Left renal pelvis (tissue), 4 donors: Measurements from ENCODE around the gene LDLR. TPM values are rescaled to one million over a fixed set of nuclear protein-coding genes. Genes with fewer than 3 reads are reported as not detected.

Experiments used
- DNase-seq, 4 donors: peaks; one replicate each; pipeline ENCODE4 v3.0.0-alpha.2; 2013; ENCODE audit warnings: low read depth in 4 of 4, low spot score in 3 of 4
- polyA plus RNA-seq, 4 donors: library from polyadenylated mRNA; unstranded; fragments of 120-200 nt; gene quantifications; one replicate each; pipeline ENCODE4 v1.2.1, GENCODE V29; 2013; ENCODE audit not compliant: insufficient read length in 4 of 4

The LDLR gene
- polyA plus RNA-seq: 10 to 100 TPM; 17.9 to 26.9 (median 25.0) TPM

- DNase-seq: peak; percentile 74 to 85 (median 76)
Measured at GRCh38 chr19:11089254-11090013, at the start of gene LDLR. TSS of gene LDLR (plus strand) at chr19:11089463. CDS start at chr19:11089549, 86 bp downstream.

- no peak for DNase-seq
Measured at GRCh38 chr19:11041194-11041593, 48.1 kb upstream of the LDLR start.

GRCh38 chr19:11041966-11042627 lies 47.2 kb upstream of the LDLR start:
- DNase-seq: no peak

- DNase-seq: no peak
Measured at GRCh38 chr19:11044431-11044830, 44.8 kb upstream of the LDLR start.

GRCh38 chr19:11045536-11045935 lies 43.7 kb upstream of the LDLR start:
- DNase-seq: no peak

- DNase-seq: no peak
Measured at GRCh38 chr19:11046605-11047354, 42.5 kb upstream of the LDLR start.

GRCh38 chr19:11047866-11048265 lies 41.4 kb upstream of the LDLR start:
- no peak for DNase-seq

GRCh38 chr19:11050323-11051114 lies 38.7 kb upstream of the LDLR start:
- no peak for DNase-seq

- DNase-seq: no peak
Measured at GRCh38 chr19:11053817-11054195, 35.5 kb upstream of the LDLR start.

GRCh38 chr19:11054200-11054599 lies 35.1 kb upstream of the LDLR start:
- DNase-seq: no peak

- no peak for DNase-seq
Measured at GRCh38 chr19:11054628-11055027, 34.6 kb upstream of the LDLR start.

GRCh38 chr19:11058246-11059030 lies 30.8 kb upstream of the LDLR start:
- no peak for DNase-seq

GRCh38 chr19:11059511-11060358 lies 29.5 kb upstream of the LDLR start:
- DNase-seq: no peak

GRCh38 chr19:11061952-11062351 lies 27.3 kb upstream of the LDLR start:
- peak in 3 of 4 donors; percentile 6 to 27 (median 21) for DNase-seq

- DNase-seq: no peak
Measured at GRCh38 chr19:11063434-11063833, 25.8 kb upstream of the LDLR start.

GRCh38 chr19:11064831-11065303 lies 24.4 kb upstream of the LDLR start:
- no peak for DNase-seq

- DNase-seq: no peak
Measured at GRCh38 chr19:11066326-11066725, 22.9 kb upstream of the LDLR start.

GRCh38 chr19:11067356-11068113 lies 21.7 kb upstream of the LDLR start:
- DNase-seq: no peak
